ENCODE measurements around the gene GNAL.
A peak's percentile ranks its signal among the peaks of the same experiment; 100 is the strongest.
"Not testable (repeated sequence)": the region's sequence is repeated elsewhere in the genome, so short reads cannot be mapped to it uniquely, and the experiment has no call there.

The GNAL gene

GRCh38 chr18:11669271-11669947, 19.7 kb upstream of the GNAL start:
- DNase-seq (ENCODE audit: low read depth in 3 of 3), result no peak

GRCh38 chr18:11669948-11670275, 19.2 kb upstream of the GNAL start:
- no peak for DNase-seq (ENCODE audit: low read depth in 3 of 3)

GRCh38 chr18:11671156-11671555, 17.9 kb upstream of the GNAL start:
- no peak for DNase-seq (ENCODE audit: low read depth in 3 of 3)

- DNase-seq (ENCODE audit: low read depth in 3 of 3), result no peak
Measured at GRCh38 chr18:11672198-11672597, 16.9 kb upstream of the GNAL start.

GRCh38 chr18:11672846-11673454, 16.1 kb upstream of the GNAL start:
- no peak for DNase-seq (ENCODE audit: low read depth in 3 of 3)

GRCh38 chr18:11673560-11673959, 15.5 kb upstream of the GNAL start:
- DNase-seq (ENCODE audit: low read depth in 3 of 3), result no peak

GRCh38 chr18:11674119-11674518, 14.9 kb upstream of the GNAL start:
- no peak for DNase-seq (ENCODE audit: low read depth in 3 of 3)

- DNase-seq (ENCODE audit: low read depth in 3 of 3), result no peak
Measured at GRCh38 chr18:11676386-11676785, 12.7 kb upstream of the GNAL start.

GRCh38 chr18:11676867-11677266, 12.2 kb upstream of the GNAL start:
- DNase-seq (ENCODE audit: low read depth in 3 of 3), result no peak

GRCh38 chr18:11678211-11678610, 10.9 kb upstream of the GNAL start:
- DNase-seq (ENCODE audit: low read depth in 3 of 3), result no peak

GRCh38 chr18:11689669-11690565, 853 bp downstream of the GNAL start:
- DNase-seq (ENCODE audit: low read depth in 3 of 3), result peak in 1 of 3 experiments; percentile 4

- DNase-seq (ENCODE audit: low read depth in 3 of 3), result not testable (repeated sequence)
Measured at GRCh38 chr18:11690660-11691059, 1.6 kb downstream of the GNAL start.

GRCh38 chr18:11695736-11696135, 6.7 kb downstream of the GNAL start:
- no peak for DNase-seq (ENCODE audit: low read depth in 3 of 3)

GRCh38 chr18:11696451-11696850, 7.4 kb downstream of the GNAL start:
- DNase-seq (ENCODE audit: low read depth in 3 of 3), result no peak

GRCh38 chr18:11700876-11701275, 11.8 kb downstream of the GNAL start:
- DNase-seq (ENCODE audit: low read depth in 3 of 3), result no peak

- no peak for DNase-seq (ENCODE audit: low read depth in 3 of 3)
Measured at GRCh38 chr18:11710578-11710977, 21.5 kb downstream of the GNAL start.

- no peak for DNase-seq (ENCODE audit: low read depth in 3 of 3)
Measured at GRCh38 chr18:11713756-11714155, 24.7 kb downstream of the GNAL start.

GRCh38 chr18:11714244-11714918, 25.3 kb downstream of the GNAL start:
- DNase-seq (ENCODE audit: low read depth in 3 of 3), result no peak

- DNase-seq (ENCODE audit: low read depth in 3 of 3), result not testable (repeated sequence)
Measured at GRCh38 chr18:11716767-11717315, 27.8 kb downstream of the GNAL start.

- DNase-seq (ENCODE audit: low read depth in 3 of 3), result no peak
Measured at GRCh38 chr18:11719050-11719449, 30.0 kb downstream of the GNAL start.

GRCh38 chr18:11719621-11720020, 30.6 kb downstream of the GNAL start:
- no peak for DNase-seq (ENCODE audit: low read depth in 3 of 3)

GRCh38 chr18:11721720-11722119, 32.7 kb downstream of the GNAL start:
- DNase-seq (ENCODE audit: low read depth in 3 of 3), result no peak

Data from stimulated activated CD4-positive, alpha-beta T cell treated with anti-CD3 and anti-CD28 coated beads, TNF-alpha, amount 100 ng/mL, for 4 hours (primary cell).